ENCODE results near the gene KCTD7. TPM values are rescaled to one million over a fixed set of nuclear protein-coding genes. Genes with fewer than 3 reads are reported as not detected.

KCTD7 gene
- total RNA-seq, 2 donors from 2014 or later, result 17.7 to 61.0 TPM

GRCh38 chr7:66657798-66658197 is 29.1 kb downstream of the KCTD7 start:
- H3K4me1 ChIP-seq (replicated peaks), result no peaks in the 10 kb centered on the region
- DNase-seq (ENCODE audit: low spot score), result no peak
- H3K9me3 ChIP-seq, result no peaks in the 10 kb centered on the region
- TF ChIP-seq POLR2AphosphoS5 (IDR thresholded peaks at IDR 0.05) (no peak), CTCF (IDR thresholded peaks at IDR 0.05) (no peak), POLR2A (IDR thresholded peaks at IDR 0.05) (no peak)
- intact Hi-C loops (cut with DNase I), result loop anchor here (10.0 kb wide), 3 partner anchors 87 to 187 kb away; partner anchors contain the start of gene RABGEF1
- H3K27ac ChIP-seq, result no peak overlapping the region
- WGBS, result 78% methylated on average over 2 of the region's 2 CpGs
- H3K27me3 ChIP-seq (replicated peaks; ENCODE audit: insufficient read depth), result no peaks in the 10 kb centered on the region
- no peak overlapping the region for H3K4me3 ChIP-seq
- H3K36me3 ChIP-seq, result no peaks in the 10 kb centered on the region

GRCh38 chr7:66662646-66663264 is 34.1 kb downstream of the KCTD7 start:
- no peak overlapping the region for H3K27ac ChIP-seq
- H3K36me3 ChIP-seq, result no peaks in the 10 kb centered on the region
- no peaks in the 10 kb centered on the region for H3K27me3 ChIP-seq (replicated peaks; ENCODE audit: insufficient read depth)
- WGBS, result 92% methylated on average over 16 of the region's 16 CpGs
- intact Hi-C loops (cut with DNase I), result no loop called here
- no peak for DNase-seq (ENCODE audit: low spot score)
- no peaks in the 10 kb centered on the region for H3K9me3 ChIP-seq
- TF ChIP-seq POLR2AphosphoS5 (IDR thresholded peaks at IDR 0.05) (no peak), POLR2A (IDR thresholded peaks at IDR 0.05) (no peak), CTCF (IDR thresholded peaks at IDR 0.05) (no peak)
- no peak overlapping the region for H3K4me3 ChIP-seq
- H3K4me1 ChIP-seq (replicated peaks), result no peaks in the 10 kb centered on the region

GRCh38 chr7:66664590-66665293 is 36.1 kb downstream of the KCTD7 start:
- no peak overlapping the region for H3K4me3 ChIP-seq
- no peaks in the 10 kb centered on the region for H3K9me3 ChIP-seq
- H3K36me3 ChIP-seq, result no peaks in the 10 kb centered on the region
- WGBS, result 87% methylated on average over 24 of the region's 24 CpGs
- H3K27me3 ChIP-seq (replicated peaks; ENCODE audit: insufficient read depth), result no peaks in the 10 kb centered on the region
- intact Hi-C loops (cut with DNase I), result no loop called here
- no peaks in the 10 kb centered on the region for H3K4me1 ChIP-seq (replicated peaks)
- DNase-seq (ENCODE audit: low spot score), result no peak
- no peak overlapping the region for H3K27ac ChIP-seq
- no peak for TF ChIP-seq POLR2A (IDR thresholded peaks at IDR 0.05)
- no peak for TF ChIP-seq CTCF (IDR thresholded peaks at IDR 0.05)
- TF ChIP-seq POLR2AphosphoS5 (IDR thresholded peaks at IDR 0.05), result no peak

- DNase-seq (ENCODE audit: low spot score), result no peak
- WGBS, result 89% methylated on average over 7 of the region's 8 CpGs
- no peak overlapping the region for H3K4me3 ChIP-seq
- intact Hi-C loops (cut with DNase I), result no loop called here
- H3K36me3 ChIP-seq, result no peaks in the 10 kb centered on the region
- no peaks in the 10 kb centered on the region for H3K4me1 ChIP-seq (replicated peaks)
- TF ChIP-seq POLR2A (IDR thresholded peaks at IDR 0.05) (no peak), POLR2AphosphoS5 (IDR thresholded peaks at IDR 0.05) (no peak), CTCF (IDR thresholded peaks at IDR 0.05) (no peak)
- H3K27ac ChIP-seq, result no peak overlapping the region
- H3K27me3 ChIP-seq (replicated peaks; ENCODE audit: insufficient read depth), result no peaks in the 10 kb centered on the region
- no peaks in the 10 kb centered on the region for H3K9me3 ChIP-seq
Observed at GRCh38 chr7:66666313-66666952, 37.8 kb downstream of the KCTD7 start.

Measured in prostate gland (tissue), 2 donors.